Pancreas (tissue), 10 donors: Measurements from ENCODE around the gene ARHGAP26. TPM values are rescaled to one million over a fixed set of nuclear protein-coding genes. Genes with fewer than 3 reads are reported as not detected.
A peak's percentile ranks its signal among the peaks of the same experiment; 100 is the strongest.

ENCODE experiments used
- ATAC-seq, 4 donors: fragments of 200-7000 bp; cut with Tn5 transposase; one replicate each; pipeline versions ENCODE4 v1.8.0 to v1.9.1; 2020; ENCODE audit warnings: mild to moderate bottlenecking in 4 of 4, moderate library complexity in 4 of 4
- DNase-seq, 6 donors: peaks; one replicate each; pipeline ENCODE4 v3.0.0-alpha.2; 2020
- FAIRE-seq: peaks from 2 replicates; lab custom pipeline; 2012; peaks lifted over from hg19 to GRCh38; lab: Jason Lieb, UNC
- H3K27ac ChIP-seq, 4 donors: fragments of 200-600 bp; sonication (generic); 1 replicate in 3 of 4; 2 replicates in 1 of 4; pipeline versions ENCODE4 v1.5.0 to v1.8.0; 2020
- H3K27me3 ChIP-seq, 4 donors: fragments of 200-600 bp; one replicate each; pipeline ENCODE4 v1.8.0; 2021
- H3K36me3 ChIP-seq, 3 donors: fragments of 200-600 bp; sonication (generic) in 1 of 3; one replicate each; pipeline versions ENCODE4 v1.5.0 to v1.8.0; 2020 to 2021
- H3K4me1 ChIP-seq, 3 donors: fragments of 200-600 bp; one replicate each; pipeline ENCODE4 v1.8.0; 2021
- H3K4me3 ChIP-seq, 4 donors: fragments of 200-600 bp; sonication (generic) in 2 of 4; one replicate each; pipeline versions ENCODE4 v1.5.0 to v1.8.0; 2020 to 2021
- H3K9me3 ChIP-seq, 4 donors: fragments of 200-600 bp; one replicate each; pipeline ENCODE4 v1.8.0; 2021
- CTCF ChIP-seq, 4 donors: fragments of 200-600 bp; sonication (generic) in 3 of 4; IDR thresholded peaks; one replicate each; pipeline versions ENCODE4 v1.5.0 to v1.8.0; 2021; ENCODE audit warnings: antibody characterized with exemption in 4 of 4
- WGBS, 2 donors: extraction: QIAGEN DNeasy Blood & Tissue Kit; methylation state at CpG; one replicate each; pipeline ENCODE4 v1.1.7; 2013; 5-methylcytosine and 5-hydroxymethylcytosine counted together
- intact Hi-C, 3 donors: fragments of 100-400 bp; cut with DNase I; formaldehyde crosslinking; loops; one replicate each; pipeline versions ENCODE4 v1.11.1 to v1.14.2; 2022
- polyA plus RNA-seq, 2 donors: library from polyadenylated mRNA; stranded (reverse); fragments of 200-250 nt; gene quantifications; one replicate each; pipeline ENCODE4 v1.2.3, GENCODE V29; 2013
- total RNA-seq, 6 donors: library from RNA; stranded (reverse); fragmentation: NEBNext Ultra II Directional in 4 of 6; extraction: Animal tissue kit (Norgen Biotek cat#: 25700) in 4 of 6; gene quantifications; one replicate each; pipeline versions ENCODE4 v1.2.1 to v1.2.4, GENCODE V29; 2021 to 2023
- donor health status: healthy with polysubstance abuse.
- donor health status: DM: no; HTN: no; CAD: no; lungs with moderate emphysema.
- donor health status: DM: no; HTN: no; CAD: no.
- donor health status: control.
- donor health status: control.
- donor health status: Bipolar disorder and iron deficiency.
- donor health status: DM: yes; HTN: yes; CAD: no.
- donor health status: DM: no; HTN: no; CAD: no.
- donor health status: DM: no; HTN: no; CAD: no.
- donor health status: DM: yes; HTN: yes; CAD: no.

ARHGAP26 gene
- total and polyA plus RNA-seq, 8 donors, result 3.0 to 28.1 (median 10.3) TPM

- H3K9me3 ChIP-seq, result no peaks in the 10 kb centered on the region
- no peaks in the 10 kb centered on the region for H3K27me3 ChIP-seq
- H3K36me3 ChIP-seq, result no peaks in the 10 kb centered on the region
- no peaks in the 10 kb centered on the region for H3K4me1 ChIP-seq
- intact Hi-C loops, result no loop called here
- 88 to 90% methylated on average over 5 of the region's 5 CpGs for WGBS, 2 donors
- TF ChIP-seq CTCF (IDR thresholded peaks at IDR 0.05), result no peak
- ATAC-seq (peak in 1 of 4 donors; percentile 30), DNase-seq (no peak), FAIRE-seq (no peak)
- no peak overlapping the region for H3K27ac ChIP-seq
- H3K4me3 ChIP-seq, result no peak overlapping the region
Observed at GRCh38 chr5:143161885-143162540, 391.8 kb downstream of the ARHGAP26 start.

DNA sequence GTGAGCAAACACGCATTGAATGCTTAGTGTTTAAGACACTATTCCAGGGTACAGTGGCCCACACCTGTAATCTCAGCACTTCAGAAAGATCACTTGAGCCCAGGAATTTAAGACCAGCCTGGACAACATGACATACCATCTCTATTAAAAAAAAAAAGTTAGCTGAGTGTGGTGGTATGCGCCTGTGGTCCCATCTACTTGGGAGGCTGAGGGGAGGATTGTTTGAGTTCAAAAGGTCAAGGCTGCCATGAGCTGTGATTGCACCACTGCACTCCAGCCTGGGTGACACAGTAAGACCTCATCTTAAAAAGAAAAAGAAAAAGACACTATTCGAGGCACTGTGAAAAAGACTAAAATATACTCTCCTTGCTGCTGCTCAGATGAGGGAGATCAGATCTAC is 392.6 kb downstream of the ARHGAP26 start:
- Histone ChIP-seq H3K4me1 (no peaks in the 10 kb centered on the region), H3K27me3 (no peaks in the 10 kb centered on the region), H3K27ac (no peak overlapping the region), H3K4me3 (no peak overlapping the region), H3K36me3 (no peaks in the 10 kb centered on the region), H3K9me3 (no peaks in the 10 kb centered on the region)
- ATAC-seq (no peak), FAIRE-seq (no peak), DNase-seq (no peak)
- TF ChIP-seq CTCF (IDR thresholded peaks at IDR 0.05), result no peak
- intact Hi-C loops, result no loop called here
- 88 to 97% methylated on average over 3 of the region's 3 CpGs for WGBS, 2 donors

GRCh38 chr5:143164557-143164956 is 394.4 kb downstream of the ARHGAP26 start:
- no peak for TF ChIP-seq CTCF (IDR thresholded peaks at IDR 0.05)
- H3K27ac ChIP-seq, result no peak overlapping the region
- FAIRE-seq (no peak), DNase-seq (no peak), ATAC-seq (no peak)
- intact Hi-C loops, result no loop called here
- no peaks in the 10 kb centered on the region for H3K4me1 ChIP-seq
- H3K27me3 ChIP-seq, result no peaks in the 10 kb centered on the region
- 85 to 88% methylated on average over 4 of the region's 4 CpGs for WGBS, 2 donors
- H3K9me3 ChIP-seq, result no peaks in the 10 kb centered on the region
- H3K36me3 ChIP-seq, result no peaks in the 10 kb centered on the region
- H3K4me3 ChIP-seq, result no peak overlapping the region

DNA sequence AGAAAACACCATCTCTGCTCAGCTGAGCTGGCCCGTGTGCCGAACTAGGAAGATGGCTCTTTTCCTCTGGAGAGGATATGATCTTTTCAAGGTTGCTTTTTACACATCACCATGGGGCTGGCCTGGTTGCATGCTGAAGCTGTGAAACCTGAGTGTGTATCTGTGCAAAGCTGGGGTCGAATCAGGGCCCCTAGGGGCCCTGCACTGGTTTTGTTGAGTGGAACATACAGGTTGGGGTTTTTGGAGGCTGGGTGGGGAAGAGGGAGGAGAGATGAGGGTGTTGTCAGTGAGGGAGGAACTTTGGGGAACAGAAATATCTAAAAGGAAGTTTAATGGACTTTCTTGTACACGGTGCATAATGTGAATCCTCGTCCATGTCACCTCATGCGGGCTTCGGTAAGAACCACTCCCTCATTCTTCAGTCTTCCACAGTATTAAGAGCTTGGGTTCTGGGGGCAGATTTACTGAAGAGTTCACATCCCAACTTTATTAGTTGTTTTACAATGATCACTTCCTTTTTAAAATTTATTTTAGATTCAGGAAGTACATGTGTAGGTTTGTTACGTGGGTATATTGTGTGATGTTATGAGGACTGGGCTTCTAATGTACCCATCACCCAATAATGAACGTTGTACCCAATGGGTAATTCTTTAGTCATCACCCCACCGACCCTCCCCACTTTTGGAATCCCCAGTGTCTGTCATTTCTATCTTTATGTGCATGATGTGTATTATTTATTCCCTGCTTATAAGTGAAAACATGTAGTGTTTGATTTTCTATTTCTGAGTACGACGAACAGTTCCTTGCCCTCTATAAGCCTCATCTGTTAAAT is 395.1 kb downstream of the ARHGAP26 start:
- no peak overlapping the region for H3K27ac ChIP-seq
- H3K9me3 ChIP-seq, result no peaks in the 10 kb centered on the region
- H3K4me1 ChIP-seq, result no peaks in the 10 kb centered on the region
- TF ChIP-seq CTCF (IDR thresholded peaks at IDR 0.05), result no peak
- ATAC-seq (no peak), FAIRE-seq (no peak), DNase-seq (no peak)
- WGBS, 2 donors, result 87 to 91% methylated on average over 12 of the region's 12 CpGs
- H3K4me3 ChIP-seq, result no peak overlapping the region
- intact Hi-C loops, result no loop called here
- no peaks in the 10 kb centered on the region for H3K27me3 ChIP-seq
- no peaks in the 10 kb centered on the region for H3K36me3 ChIP-seq

DNA sequence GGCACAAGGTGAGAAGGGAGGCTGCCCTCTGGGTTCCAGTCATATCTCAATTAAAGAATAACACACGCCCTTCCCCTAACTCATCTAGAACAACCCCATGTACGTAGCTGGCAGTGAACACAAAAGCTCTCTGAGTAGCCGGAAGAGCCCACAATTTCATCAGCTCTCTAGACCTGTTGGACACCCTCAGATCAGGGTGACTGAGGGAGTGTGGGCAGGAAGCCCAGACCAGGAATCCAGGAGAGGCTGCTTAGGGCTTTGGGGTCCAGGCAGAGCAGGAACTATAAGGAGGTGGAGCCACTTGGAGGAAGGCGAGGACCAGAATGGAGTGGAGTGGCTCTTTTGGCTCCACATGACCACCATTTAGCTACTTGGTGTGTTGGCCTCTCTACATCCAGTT is 395.9 kb downstream of the ARHGAP26 start:
- FAIRE-seq, result no peak

More for the DNA sequence above, 395.9 kb downstream of the ARHGAP26 start:
- H3K9me3 ChIP-seq, result no peaks in the 10 kb centered on the region
- ATAC-seq (no peak), DNase-seq (no peak)
- no peak overlapping the region for H3K4me3 ChIP-seq
- H3K27ac ChIP-seq, result no peak overlapping the region
- H3K27me3 ChIP-seq, result no peaks in the 10 kb centered on the region
- TF ChIP-seq CTCF (IDR thresholded peaks at IDR 0.05), result no peak
- H3K36me3 ChIP-seq, result no peaks in the 10 kb centered on the region
- no peaks in the 10 kb centered on the region for H3K4me1 ChIP-seq
- WGBS, 2 donors, result 93 to 95% methylated on average over 4 of the region's 4 CpGs
- intact Hi-C loops, result no loop called here
